HEK293 (cell line): Measurements from ENCODE around the gene LMTK3.

ENCODE experiments used
- CTCF ChIA-PET: fragments of 350-600 bp; formaldehyde crosslinking; extraction: SDS; loops from one replicate; lab custom pipeline; 2021; ENCODE audit warnings: antibody characterized with exemption; lab: Yijun Ruan, JAX
- POLR2A ChIA-PET: fragments of 300-600 bp; formaldehyde crosslinking; extraction: SDS; loops from one replicate; lab custom pipeline; 2020; ENCODE audit warnings: antibody characterized with exemption, inconsistent platforms; lab: Yijun Ruan, JAX
- H3K27ac ChIP-seq: fragments of 200-500 bp; sonication (Bioruptor generic); 2 replicates; pipeline ENCODE4 v1.5.1; 2014; ENCODE audit warnings: low read depth, low read length, control low read depth, inconsistent platforms; ENCODE audit errors: extremely low read depth
- H3K36me3 ChIP-seq, 2 experiments: fragments of 200-500 bp in 1 of 2; sonication (Bioruptor generic) in 1 of 2; 1 replicate in 1 of 2; 2 replicates in 1 of 2; pipeline ENCODE4 v1.5.1; 2014 to 2017; ENCODE audit warnings: inconsistent platforms in 2 of 2, low read length in 2 of 2; ENCODE audit not compliant: control insufficient read depth in 2 of 2, insufficient read depth in 1 of 2
- H3K4me1 ChIP-seq: fragments of 200-500 bp; sonication (Bioruptor generic); 2 replicates; pipeline ENCODE4 v1.5.1; 2014; ENCODE audit warnings: mild to moderate bottlenecking, low read length, inconsistent platforms; ENCODE audit not compliant: control insufficient read depth, insufficient read depth
- H3K4me3 ChIP-seq: 2 replicates; pipeline ENCODE4 v1.5.1; 2011; ENCODE audit warnings: low read depth, mild to moderate bottlenecking, control low read depth, low read length, moderate library complexity
- H3K9me3 ChIP-seq: fragments of 200-500 bp; sonication (Bioruptor generic); 2 replicates; pipeline ENCODE4 v1.5.1; 2014; ENCODE audit warnings: low read depth, low read length, inconsistent platforms; ENCODE audit not compliant: control insufficient read depth, insufficient read depth
- ATF2 ChIP-seq: fragments of 450-650 bp; formaldehyde crosslinking; IDR thresholded peaks from 2 replicates; pipeline ENCODE4 v1.5.1; 2016; ENCODE audit warnings: missing biosample characterization, missing genetic modification characterization, low read depth
- HOXC10 ChIP-seq: sonication (generic); formaldehyde crosslinking; IDR thresholded peaks from 2 replicates; pipeline ENCODE4 v1.8.1; 2023; ENCODE audit warnings: mild to moderate bottlenecking, missing genetic modification reagents
- MYNN ChIP-seq: fragments of 450-650 bp; formaldehyde crosslinking; IDR thresholded peaks from 2 replicates; pipeline ENCODE4 v1.5.1; 2016; ENCODE audit warnings: missing biosample characterization, missing genetic modification characterization, borderline replicate concordance
- OSR2 ChIP-seq: fragments of 450-650 bp; formaldehyde crosslinking; IDR thresholded peaks from 2 replicates; pipeline ENCODE4 v1.5.1; 2016; ENCODE audit warnings: missing biosample characterization, missing genetic modification characterization
- PRDM4 ChIP-seq: fragments of 450-650 bp; formaldehyde crosslinking; IDR thresholded peaks from 2 replicates; pipeline ENCODE4 v1.5.1; 2017; ENCODE audit warnings: missing biosample characterization, missing genetic modification characterization
- REPIN1 ChIP-seq: fragments of 450-650 bp; formaldehyde crosslinking; IDR thresholded peaks from 2 replicates; pipeline ENCODE4 v1.5.1; 2017; ENCODE audit warnings: missing biosample characterization, missing genetic modification characterization, low read depth
- ZBTB8A ChIP-seq: fragments of 450-650 bp; formaldehyde crosslinking; IDR thresholded peaks from 2 replicates; pipeline ENCODE4 v1.5.1; 2016; ENCODE audit warnings: missing biosample characterization, missing genetic modification characterization
- ZNF140 ChIP-seq: fragments of 450-650 bp; formaldehyde crosslinking; IDR thresholded peaks from 2 replicates; pipeline ENCODE4 v1.5.1; 2016; ENCODE audit warnings: missing biosample characterization, missing genetic modification characterization
- ZNF146 ChIP-seq: fragments of 450-650 bp; formaldehyde crosslinking; IDR thresholded peaks from 2 replicates; pipeline ENCODE4 v1.5.1; 2016; ENCODE audit warnings: missing biosample characterization, missing genetic modification characterization
- ZNF157 ChIP-seq: fragments of 450-650 bp; formaldehyde crosslinking; IDR thresholded peaks from 2 replicates; pipeline ENCODE4 v1.5.1; 2016; ENCODE audit warnings: missing biosample characterization, missing genetic modification characterization
- ZNF416 ChIP-seq: fragments of 450-650 bp; formaldehyde crosslinking; IDR thresholded peaks from 2 replicates; pipeline ENCODE4 v1.5.1; 2016; ENCODE audit warnings: missing biosample characterization, missing genetic modification characterization
- ZNF423 ChIP-seq: fragments of 450-650 bp; formaldehyde crosslinking; IDR thresholded peaks from 2 replicates; pipeline ENCODE4 v1.5.1; 2016; ENCODE audit warnings: missing biosample characterization, missing genetic modification characterization
- ZNF433 ChIP-seq: fragments of 450-650 bp; formaldehyde crosslinking; IDR thresholded peaks from 2 replicates; pipeline ENCODE4 v1.5.1; 2016; ENCODE audit warnings: missing biosample characterization, missing genetic modification characterization, low read depth
- ZNF544 ChIP-seq: fragments of 450-650 bp; formaldehyde crosslinking; IDR thresholded peaks from 2 replicates; pipeline ENCODE4 v1.5.0; 2017; ENCODE audit warnings: missing biosample characterization, missing genetic modification characterization
- ZNF558 ChIP-seq: fragments of 450-650 bp; formaldehyde crosslinking; IDR thresholded peaks from 2 replicates; pipeline ENCODE4 v1.5.1; 2016; ENCODE audit warnings: missing biosample characterization, missing genetic modification characterization
- ZNF560 ChIP-seq: fragments of 450-650 bp; formaldehyde crosslinking; IDR thresholded peaks from 2 replicates; pipeline ENCODE4 v1.5.1; 2017; ENCODE audit warnings: missing biosample characterization, missing genetic modification characterization, borderline replicate concordance
- ZNF658 ChIP-seq: fragments of 450-650 bp; formaldehyde crosslinking; IDR thresholded peaks from 2 replicates; pipeline ENCODE4; 2016; ENCODE audit warnings: missing biosample characterization, missing genetic modification characterization
- ZNF677 ChIP-seq: fragments of 450-650 bp; IDR thresholded peaks from 2 replicates; pipeline ENCODE4 v1.5.0; 2018; ENCODE audit warnings: missing biosample characterization, mild to moderate bottlenecking, missing genetic modification characterization, moderate library complexity
- ZNF701 ChIP-seq: fragments of 450-650 bp; formaldehyde crosslinking; IDR thresholded peaks from 2 replicates; pipeline ENCODE4 v1.5.1; 2016; ENCODE audit warnings: missing biosample characterization, missing genetic modification characterization
- ZNF830 ChIP-seq: fragments of 450-650 bp; IDR thresholded peaks from 2 replicates; pipeline ENCODE4 v1.5.0; 2018; ENCODE audit warnings: missing biosample characterization, missing genetic modification characterization, low read depth, mild to moderate bottlenecking, moderate library complexity
- ZSCAN18 ChIP-seq: fragments of 450-650 bp; formaldehyde crosslinking; IDR thresholded peaks from 2 replicates; pipeline ENCODE4 v1.5.1; 2016; ENCODE audit warnings: missing biosample characterization, missing genetic modification characterization
- TF ChIP-seq, protein P1 (sequence below): fragments of 450-650 bp; formaldehyde crosslinking; IDR thresholded peaks from 2 replicates; pipeline ENCODE4 v1.5.1; 2016; ENCODE audit warnings: missing biosample characterization, missing genetic modification characterization

LMTK3 gene

GRCh38 chr19:48533770-48534169 lies 22.1 kb upstream of the LMTK3 start:
- Histone ChIP-seq H3K9me3 (no peaks in the 10 kb centered on the region), H3K27ac (no peak overlapping the region), H3K4me1 (no peaks in the 10 kb centered on the region), H3K36me3 (no peaks in the 10 kb centered on the region), H3K4me3 (no peak overlapping the region)
- ChIA-PET POLR2A (no interaction called here), CTCF (no interaction called here)
- TF ChIP-seq ZNF560 (tag by site-specific recombination) (no peak), REPIN1 (tag by site-specific recombination) (no peak), OSR2 (tag by site-specific recombination) (no peak)

DNA sequence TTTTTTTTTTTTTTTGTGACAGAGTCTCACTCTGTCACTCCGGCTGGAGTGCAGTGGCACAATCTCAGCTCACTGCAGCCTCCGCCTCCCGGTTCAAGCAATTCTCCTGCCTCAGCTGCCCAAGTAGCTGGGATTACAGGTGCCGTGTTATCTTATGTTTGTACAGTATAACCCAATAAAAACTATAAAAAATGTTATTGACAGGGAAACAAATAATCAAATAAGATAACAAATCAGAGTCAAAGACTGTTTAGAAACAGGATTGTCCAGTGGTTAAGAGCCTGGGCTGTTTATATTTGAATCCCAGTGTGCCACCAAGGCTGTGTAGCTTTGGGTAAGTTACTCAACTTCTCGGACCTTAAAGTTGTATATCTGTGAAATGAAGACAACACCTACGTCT lies 19.1 kb upstream of the LMTK3 start:
- Histone ChIP-seq H3K9me3 (no peaks in the 10 kb centered on the region), H3K36me3 (no peaks in the 10 kb centered on the region), H3K4me1 (no peaks in the 10 kb centered on the region), H3K27ac (no peak overlapping the region), H3K4me3 (no peak overlapping the region)
- POLR2A ChIA-PET: interaction anchor here (0.6 to 1.1 kb wide), 2 partner anchors 16 to 72 kb away, joined by 3 to 4 read pairs; no protein-coding TSS in a partner anchor
- CTCF ChIA-PET: no interaction called here
- TF ChIP-seq ZNF830: no peak

DNA sequence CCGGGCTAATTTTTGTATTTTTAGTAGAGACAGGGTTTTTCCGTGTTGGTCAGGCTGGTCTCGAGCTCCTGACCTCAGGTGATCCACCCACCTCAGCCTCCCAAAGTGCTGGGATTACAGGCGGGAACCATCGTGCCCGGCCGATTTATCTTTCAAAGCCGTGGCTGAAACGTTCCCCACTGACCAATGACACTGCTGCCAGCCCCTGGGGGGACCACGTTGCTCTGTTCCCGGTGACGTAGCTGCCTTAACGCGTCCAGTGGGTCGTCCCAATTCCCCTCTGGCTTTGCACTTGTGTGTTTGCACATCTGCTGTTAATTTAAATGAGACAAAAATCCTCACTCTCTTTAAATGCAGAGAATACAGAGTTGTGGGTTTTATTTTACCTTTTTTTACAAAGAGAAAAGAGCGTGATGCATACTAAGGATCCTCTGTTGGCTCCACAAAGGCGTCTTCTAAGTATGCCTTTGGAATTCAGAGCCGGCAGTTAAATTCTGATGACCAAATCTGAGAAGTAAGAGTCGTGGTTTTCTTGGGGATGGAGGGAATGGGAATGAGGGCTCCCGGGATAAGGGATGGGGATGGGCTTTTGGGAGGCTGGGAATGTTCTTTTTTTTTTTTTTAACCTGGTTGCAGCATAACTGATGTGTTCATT lies 18.6 kb upstream of the LMTK3 start:
- H3K4me3 ChIP-seq: no peak overlapping the region
- no peaks in the 10 kb centered on the region for H3K4me1 ChIP-seq
- POLR2A ChIA-PET: interaction anchor here (1.1 kb wide), 1 partner anchor 16 kb away, joined by 4 read pairs; no protein-coding TSS in a partner anchor
- TF ChIP-seq PRDM4 (tag by site-specific recombination): no peak
- no peak for TF ChIP-seq ZNF433 (tag by site-specific recombination)
- no peak for TF ChIP-seq ZNF140 (tag by site-specific recombination)
- TF ChIP-seq ZBTB8A (tag by site-specific recombination): no peak
- no peak for TF ChIP-seq ZNF558 (tag by site-specific recombination)
- TF ChIP-seq ZSCAN18 (tag by site-specific recombination): no peak
- no peak for TF ChIP-seq ZNF701 (tag by site-specific recombination)
- no peak for TF ChIP-seq ZNF157
- TF ChIP-seq HOXC10 (CRISPR knock-in tag): no peak
- TF ChIP-seq ZNF658 (tag by site-specific recombination): no peak
- TF ChIP-seq, protein P1, sequence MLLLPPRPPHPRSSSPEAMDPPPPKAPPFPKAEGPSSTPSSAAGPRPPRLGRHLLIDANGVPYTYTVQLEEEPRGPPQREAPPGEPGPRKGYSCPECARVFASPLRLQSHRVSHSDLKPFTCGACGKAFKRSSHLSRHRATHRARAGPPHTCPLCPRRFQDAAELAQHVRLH (tag by site-specific recombination): no peak
- TF ChIP-seq ZNF544 (tag by site-specific recombination): no peak
- TF ChIP-seq ZNF416 (tag by site-specific recombination): no peak
- TF ChIP-seq ATF2: no peak
- no peak for TF ChIP-seq ZNF423 (tag by site-specific recombination)
- no peak for TF ChIP-seq MYNN (tag by site-specific recombination)
- no peak for TF ChIP-seq ZNF146
- TF ChIP-seq ZNF677 (tag by site-specific recombination): no peak
- TF ChIP-seq, all 188 proteins: peak for 0
- Histone ChIP-seq H3K27ac (no peak overlapping the region), H3K36me3 (no peaks in the 10 kb centered on the region), H3K9me3 (no peaks in the 10 kb centered on the region)
- CTCF ChIA-PET: no interaction called here
